NCI-H2196 (cell line): ENCODE results near the gene ATG16L1.

Experiments
- DNase-seq: peaks from one replicate; lab custom pipeline; 2025; ENCODE audit not compliant: unreplicated experiment; lab: John Stamatoyannopoulos, UW

The ATG16L1 gene

DNA sequence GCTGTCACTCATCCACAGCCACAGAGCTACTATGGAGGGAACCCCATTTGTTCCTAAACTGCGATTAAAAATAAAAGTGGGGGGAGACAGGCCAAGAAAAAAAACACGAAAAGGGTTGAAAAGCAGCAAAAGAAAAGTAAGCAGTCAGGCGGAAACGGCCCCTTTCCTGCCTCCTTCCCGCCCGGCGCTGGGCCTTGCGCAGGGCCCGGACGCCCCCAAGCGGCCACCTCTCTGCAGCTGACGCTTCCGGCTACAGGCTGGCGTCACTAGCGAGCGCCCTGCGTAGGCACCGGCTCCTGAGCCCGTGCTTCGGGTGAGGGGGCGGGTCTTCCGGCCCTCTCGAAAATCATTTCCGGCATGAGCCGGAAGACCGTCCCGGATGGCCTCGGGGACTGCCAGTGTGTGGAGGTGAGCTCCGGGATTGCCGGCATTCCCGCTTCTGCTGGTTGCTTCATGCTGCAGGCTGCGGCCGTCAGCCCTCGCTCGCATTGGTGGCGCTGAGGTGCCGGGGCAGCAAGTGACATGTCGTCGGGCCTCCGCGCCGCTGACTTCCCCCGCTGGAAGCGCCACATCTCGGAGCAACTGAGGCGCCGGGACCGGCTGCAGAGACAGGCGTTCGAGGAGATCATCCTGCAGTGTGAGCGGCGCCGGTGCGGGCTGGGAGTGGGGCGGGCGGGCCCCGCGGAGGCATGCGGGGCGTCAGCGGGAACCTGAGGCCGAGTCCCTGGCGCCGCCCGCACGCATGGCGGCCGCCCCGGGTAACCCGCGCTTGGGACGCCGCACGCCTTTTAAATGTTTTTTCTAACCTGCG, at the start of gene ATG16L1:
Gene ATG16L1 (plus strand): TSS at position 368 of the 811 bp plus-strand sequence. CDS start 155 bp downstream, at position 523.
- peak; percentile 97 for DNase-seq

DNA sequence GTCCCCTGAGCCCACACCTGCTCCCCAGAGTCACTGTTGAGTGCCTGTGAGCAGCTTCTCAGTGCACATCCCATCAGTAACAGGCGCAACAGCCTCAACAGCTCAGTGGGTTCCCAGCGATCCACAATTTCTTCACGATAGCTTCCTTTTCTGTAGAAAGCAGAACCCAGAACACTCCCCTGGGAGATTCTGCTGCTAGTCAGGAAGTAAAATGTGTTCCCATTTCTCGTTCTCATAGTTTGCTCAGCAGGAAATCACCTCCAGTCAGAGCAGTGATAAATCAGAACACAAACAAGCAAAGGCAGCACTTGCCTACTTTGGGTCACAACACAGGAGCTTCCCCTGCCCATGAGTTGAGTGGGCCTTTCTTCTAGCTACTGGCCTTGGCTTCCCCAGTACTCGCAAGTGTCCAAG, 48.9 kb upstream of the ATG16L1 start:
- DNase-seq = no peak

DNA sequence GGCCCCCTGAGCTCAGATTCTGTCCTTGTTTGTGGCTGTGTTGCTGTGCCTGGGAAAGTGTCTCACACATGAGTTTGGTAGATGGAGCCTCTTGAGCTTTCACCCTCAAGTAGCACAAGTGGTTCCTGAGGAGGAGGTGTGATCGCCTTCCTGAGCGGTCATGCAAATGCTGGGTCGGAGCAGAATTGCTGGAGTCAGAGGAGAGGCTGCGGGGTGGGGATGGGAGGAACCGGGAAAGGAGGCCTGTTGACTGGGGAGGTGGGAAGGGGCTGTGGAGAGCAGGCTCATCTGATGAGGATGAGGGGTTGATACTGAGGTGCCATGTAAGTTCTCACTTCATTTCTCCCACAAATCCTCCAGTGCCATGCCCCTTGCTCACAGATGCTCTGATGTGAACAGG, 48.4 kb upstream of the ATG16L1 start:
- no peak for DNase-seq

DNA sequence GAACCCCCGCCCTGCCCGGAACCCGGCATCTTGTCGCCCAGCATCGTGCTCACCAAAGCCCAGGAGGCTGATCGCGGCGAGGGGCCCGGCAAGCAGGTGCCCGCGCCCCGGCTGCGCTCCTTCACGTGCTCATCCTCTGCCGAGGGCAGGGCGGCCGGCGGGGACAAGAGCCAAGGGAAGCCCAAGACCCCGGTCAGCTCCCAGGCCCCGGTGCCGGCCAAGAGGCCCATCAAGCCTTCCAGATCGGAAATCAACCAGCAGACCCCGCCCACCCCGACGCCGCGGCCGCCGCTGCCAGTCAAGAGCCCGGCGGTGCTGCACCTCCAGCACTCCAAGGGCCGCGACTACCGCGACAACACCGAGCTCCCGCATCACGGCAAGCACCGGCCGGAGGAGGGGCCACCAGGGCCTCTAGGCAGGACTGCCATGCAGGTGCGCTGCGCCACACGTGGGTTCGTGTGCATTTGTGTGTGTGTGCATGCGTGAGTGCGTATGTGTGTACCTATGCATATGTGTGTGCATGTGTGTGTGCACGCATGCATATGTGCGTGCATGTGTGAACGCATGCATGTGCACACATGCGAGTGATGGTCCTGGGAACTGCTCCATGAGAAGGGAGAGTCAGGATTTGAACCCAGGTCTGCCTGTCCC, 47.1 kb upstream of the ATG16L1 start:
- DNase-seq = no peak

DNA sequence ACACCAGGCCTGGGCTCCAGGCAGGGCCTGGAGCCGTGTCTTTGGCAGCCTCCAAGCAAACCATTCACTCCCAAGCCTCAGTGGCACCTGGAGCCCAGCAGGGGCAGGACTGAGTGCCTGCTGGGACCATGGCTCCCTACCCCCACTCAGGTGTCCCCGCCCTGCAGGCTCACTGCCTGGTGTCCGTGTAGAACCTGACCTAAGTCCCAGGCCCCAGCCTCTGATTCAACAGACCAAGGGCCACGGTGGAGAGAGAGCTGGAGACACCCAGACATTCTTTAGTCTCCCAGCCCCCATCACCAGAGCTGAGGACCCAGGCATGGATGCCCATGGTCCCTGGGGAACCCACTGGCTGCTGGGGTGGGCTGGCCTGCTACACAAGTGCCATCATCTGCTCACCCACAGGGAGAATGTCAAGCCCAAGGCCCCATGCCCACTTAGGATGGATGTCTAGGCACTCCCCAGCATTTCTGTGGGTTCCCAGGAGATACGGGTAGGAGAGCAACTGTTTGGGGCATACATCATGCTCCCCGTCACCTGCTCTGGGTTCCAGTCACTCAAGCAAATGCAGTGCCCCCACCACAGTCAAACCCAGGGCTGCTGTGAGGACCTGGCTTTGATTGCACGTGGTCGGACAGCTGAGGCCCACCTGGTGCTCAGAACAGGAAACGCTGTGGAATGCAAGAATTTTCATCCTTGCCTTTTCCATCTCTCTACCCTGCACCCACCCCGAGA, 42.9 kb upstream of the ATG16L1 start:
- DNase-seq = no peak

DNA sequence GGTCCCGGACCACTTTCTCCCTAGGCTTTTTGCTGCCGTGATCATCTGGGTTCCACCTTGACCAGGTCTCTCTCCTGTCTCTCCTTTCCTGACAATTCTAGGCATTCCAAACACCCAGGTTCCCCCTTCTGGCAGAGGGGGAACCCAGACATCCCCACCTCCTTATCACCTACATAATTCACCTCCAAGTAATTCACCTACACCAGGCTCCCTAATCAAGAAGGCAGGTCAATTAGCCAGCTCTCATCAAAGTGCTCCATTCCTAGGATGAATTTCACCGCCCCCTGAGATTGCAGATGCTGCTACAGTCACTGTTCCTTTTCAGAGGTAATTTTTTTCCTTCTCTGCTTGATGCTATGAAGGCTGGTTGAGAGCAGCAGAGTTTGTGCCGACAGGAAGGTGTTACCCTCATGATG, 42.3 kb upstream of the ATG16L1 start:
- DNase-seq = no peak

DNA sequence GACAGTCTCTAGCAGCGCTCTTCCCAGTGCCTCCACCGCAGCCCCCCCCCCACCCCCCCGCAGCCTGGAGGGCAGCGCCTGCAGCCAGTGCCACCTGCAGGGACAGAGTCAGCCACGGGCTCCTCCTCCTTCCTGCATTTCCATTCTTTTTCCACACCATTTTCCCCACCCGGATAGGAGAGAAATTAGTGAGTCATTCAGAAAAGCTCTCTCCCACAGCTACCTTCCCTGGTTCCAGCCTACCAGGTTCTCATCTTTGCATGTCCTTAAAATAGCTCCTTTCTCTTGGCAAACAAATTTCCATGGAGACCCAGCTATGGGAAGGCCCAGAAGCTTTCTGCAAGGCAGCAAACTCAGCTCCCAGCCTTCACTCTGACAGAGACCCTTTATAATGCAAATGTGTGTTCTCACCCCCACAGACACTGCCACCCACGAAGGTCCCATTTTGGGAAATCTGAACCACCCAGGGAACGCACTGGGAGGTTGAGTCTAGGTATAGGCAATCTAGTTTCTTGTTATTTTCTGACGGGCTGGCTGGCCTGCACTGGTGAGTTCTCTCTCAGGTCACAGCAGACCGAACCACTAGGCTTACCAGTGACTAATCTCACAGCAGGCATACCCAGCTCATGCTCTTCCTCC, 41.8 kb upstream of the ATG16L1 start:
- DNase-seq = no peak

DNA sequence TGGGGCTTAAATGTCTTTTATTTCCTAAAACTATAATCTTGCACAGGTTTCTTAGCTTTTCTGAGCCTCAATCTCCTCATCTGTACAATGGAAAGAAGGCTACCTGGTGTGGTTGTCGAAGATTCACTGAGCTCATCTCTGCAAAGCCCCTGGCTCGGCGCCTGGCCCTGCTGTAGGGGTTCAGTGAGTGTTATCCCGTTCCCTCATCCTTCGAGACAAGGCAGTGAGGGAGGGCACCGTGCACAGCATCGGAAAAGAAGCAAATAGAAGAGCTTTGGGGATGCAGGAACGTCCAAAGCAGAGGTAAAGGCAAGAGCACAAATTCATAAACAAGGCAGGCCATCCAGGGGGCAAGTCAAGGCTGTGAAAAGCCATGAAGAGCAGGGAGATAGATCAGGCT, 41.2 kb upstream of the ATG16L1 start:
- DNase-seq = no peak

DNA sequence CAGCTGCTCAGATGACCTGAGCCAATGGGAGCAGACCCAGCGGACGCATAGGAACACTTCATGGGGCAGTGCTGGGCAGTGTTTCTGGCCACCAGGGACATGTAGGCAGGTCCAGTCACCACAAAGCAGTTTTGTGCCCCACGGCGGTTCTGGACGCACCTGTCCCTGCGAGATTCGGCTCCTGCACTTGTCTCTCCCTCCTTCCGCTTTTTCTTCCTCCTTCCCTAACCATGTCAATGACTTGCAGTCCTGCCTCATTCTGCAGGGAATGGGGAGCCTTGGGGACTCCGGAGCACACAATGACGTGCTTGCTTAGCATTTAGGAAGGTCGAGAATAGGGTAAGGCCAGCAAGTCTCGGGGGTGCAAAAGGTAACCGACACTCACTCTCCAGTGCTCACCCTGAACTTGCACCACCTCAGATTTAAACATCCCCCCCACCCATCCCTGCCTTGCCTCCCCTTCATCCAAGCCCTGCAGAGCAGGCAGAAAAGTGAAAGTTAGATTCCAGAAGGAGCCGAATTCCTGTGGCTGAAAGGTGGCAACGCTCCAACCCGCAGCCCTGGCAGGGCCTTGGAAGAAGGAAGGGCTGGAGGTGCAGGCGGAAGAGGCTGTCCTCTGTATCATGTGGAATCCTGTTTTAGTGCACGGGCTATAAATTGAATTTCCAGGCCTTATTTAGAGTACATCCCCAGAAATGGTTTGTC, 40.5 kb upstream of the ATG16L1 start:
- peak; percentile 64 for DNase-seq

DNA sequence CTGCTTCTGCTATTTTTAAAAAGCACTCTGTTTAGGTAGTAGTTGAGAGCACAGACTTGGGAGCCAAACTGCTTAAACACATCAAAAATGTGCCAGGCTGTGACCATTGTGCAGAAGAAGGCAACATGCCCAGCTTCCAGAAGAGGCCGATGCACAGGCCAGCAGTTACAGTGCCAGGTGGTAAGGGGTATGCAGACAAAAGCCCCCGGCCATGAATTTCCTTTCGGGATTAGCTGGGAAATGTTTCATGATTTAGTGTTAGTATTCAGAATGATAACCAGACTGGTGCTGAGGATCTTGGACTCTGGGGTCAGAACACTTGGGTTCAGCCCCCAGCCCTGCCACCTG, 40.0 kb upstream of the ATG16L1 start:
- no peak for DNase-seq

DNA sequence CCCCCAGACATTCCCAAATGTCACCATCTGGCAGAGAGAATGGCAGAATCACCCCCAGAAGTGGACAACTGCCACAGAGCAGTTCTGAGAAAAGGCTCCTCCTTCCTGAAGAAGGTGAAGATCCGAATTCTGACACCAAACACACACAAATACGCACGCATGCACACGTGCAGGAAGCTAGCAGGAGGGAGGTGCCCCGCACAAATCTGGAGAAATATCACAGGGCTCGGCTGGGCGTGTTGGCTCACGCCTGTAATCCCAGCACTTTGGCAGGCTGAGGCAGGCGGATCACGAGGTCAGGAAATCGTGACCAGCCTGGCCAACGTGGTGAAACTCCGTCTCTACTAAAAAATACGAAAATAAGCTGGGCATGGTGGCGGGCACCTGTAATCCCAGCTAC, 38.5 kb upstream of the ATG16L1 start:
- no peak for DNase-seq

DNA sequence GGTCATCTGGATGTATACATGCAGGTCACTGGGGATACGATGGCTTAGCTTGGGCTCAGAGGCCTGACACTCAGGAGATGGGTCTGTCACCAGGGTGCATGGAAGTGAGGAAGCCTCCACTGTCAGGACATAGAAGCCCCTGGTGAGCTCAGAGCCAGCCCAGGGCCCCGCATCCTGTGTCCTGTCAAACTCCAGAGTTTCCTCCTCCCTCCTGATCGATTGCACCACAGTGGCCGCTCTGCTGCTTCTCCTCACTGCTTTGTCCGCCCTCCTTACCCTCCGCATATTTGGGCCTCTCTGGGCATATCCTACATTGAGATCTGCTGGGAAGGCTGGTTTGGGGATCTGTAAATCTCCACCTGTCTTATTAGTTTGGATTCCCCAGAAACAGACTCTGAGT, 37.5 kb upstream of the ATG16L1 start:
- DNase-seq = no peak

DNA sequence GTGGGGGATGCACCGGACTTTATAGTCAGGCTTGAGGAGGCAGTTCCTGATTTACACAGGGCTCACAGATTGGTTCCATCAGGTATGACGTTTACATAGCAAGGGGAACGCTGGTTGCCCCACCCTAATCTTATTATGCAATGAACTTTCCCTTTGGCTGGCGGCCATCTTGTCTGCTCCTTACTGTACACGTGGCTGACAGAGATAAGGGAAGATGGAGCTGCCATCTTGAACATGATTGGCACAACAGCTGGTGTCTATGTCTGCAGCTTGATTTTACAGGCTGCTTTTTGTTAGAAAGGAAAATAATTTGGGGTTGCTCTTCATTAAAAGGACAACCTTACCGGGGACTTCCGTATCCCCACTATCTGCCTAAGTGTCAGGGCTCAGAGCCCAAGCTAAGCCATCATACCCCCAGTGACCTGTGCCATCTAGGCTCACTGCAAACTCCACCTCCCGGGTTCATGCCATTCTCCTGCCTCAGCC, 33.5 kb upstream of the ATG16L1 start:
- DNase-seq = no peak

DNA sequence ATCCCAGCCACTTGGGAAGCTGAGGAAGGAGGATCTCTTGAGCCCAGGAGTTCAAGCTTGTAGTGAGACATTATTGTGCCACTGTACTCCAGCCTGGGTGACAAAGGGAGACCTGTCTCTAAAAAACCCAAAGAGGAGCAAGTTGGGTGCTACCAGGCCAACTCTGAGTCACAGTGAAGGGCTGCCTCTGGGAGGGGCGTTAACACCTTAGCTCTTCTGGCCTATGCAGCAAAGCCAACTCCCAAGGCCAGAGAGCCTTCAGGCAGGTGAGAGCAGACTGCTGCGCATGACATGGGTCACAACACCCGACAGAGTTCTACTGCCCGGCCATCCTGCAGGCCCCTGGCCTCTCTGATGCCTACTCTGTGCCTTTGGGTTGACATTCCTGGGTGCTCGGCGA, 32.6 kb upstream of the ATG16L1 start:
- DNase-seq = no peak

DNA sequence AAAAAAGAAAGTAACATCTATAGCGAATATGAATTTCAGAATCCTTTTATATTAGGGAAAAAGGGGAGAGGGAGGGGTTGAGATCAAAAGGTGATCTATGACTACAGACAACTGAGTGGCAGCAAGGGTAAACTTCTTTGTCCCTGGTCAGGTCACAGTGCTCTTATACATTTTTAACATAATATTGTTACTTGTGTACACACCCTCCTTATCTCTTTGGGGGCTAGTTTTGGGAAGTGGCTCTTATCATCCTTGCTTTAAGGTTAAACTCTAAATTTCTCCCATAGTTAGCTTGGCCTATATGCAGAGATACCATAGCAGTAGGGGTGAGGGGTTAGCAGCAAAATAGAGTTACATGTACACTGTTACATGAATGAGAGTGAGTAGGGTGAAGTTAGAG, 31.6 kb upstream of the ATG16L1 start:
- DNase-seq = no peak

DNA sequence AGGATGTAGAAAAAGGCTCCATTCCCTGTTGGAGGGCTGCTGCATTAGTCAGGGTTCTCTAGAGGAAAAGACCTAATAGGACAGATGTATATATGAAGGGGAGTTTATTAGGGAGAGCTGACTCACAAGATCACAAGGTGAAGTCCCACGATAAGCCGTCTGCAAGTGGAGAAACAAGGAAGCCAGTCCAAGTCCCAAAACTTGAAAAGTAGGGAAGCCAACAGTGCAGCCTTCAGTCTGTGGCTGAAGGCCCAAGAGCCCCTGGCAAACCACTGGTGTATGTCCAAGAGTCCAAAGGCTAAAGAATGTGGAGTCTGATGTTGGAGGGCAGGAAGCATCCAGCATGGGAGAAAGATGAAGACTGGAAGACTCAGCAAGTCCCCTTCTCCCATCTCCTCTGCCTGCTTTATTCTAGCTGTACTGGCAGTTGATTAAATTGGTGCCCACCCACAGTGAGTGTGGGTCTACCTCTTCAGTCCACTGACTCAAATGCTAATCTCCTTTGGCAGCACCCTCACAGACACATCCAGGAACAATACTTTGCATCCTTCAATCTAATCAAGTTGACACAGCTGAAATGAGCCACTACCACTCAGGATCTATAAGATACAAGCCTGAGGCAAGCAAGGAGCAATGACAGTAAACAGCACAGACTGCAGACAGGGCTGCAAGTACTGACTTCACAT, 30.0 kb upstream of the ATG16L1 start:
- no peak for DNase-seq

DNA sequence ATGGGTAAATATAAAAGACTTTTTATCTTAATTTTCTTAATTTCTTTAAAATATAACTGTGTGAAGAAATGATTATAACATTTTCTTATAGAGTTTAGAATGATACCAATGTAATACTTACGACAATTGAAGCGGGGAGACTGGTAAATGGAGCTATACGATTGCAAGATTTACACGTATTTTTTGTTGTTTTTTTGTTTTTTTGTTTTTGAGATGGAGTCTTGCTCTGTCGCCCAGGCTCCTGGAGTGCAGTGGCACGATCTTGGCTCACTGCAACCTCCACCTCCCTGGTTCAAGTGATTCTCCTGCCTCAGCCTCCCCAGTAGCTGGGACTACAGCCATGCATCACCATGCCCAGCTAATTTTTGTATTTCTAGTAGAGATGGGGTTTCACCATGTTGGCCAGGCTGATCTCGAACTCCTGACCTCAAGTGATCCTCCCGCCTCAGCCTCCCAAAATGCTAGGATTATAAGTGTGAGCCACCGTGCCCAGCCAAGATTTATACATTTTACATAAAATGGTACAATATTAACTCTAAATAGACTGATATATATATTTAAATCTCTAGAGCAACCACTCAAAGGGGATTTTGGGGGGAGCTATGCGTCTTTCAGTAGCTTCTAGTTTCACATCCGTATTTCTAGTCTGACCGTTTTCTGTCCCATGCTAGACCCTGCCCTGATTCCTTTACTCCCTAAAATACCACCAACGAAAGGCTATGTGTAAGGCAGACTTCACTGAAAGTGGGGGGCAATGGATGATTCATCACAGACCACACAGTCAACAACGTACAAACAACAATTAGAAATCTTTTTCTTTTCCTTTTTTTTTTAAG, 28.2 kb upstream of the ATG16L1 start:
- DNase-seq = no peak

DNA sequence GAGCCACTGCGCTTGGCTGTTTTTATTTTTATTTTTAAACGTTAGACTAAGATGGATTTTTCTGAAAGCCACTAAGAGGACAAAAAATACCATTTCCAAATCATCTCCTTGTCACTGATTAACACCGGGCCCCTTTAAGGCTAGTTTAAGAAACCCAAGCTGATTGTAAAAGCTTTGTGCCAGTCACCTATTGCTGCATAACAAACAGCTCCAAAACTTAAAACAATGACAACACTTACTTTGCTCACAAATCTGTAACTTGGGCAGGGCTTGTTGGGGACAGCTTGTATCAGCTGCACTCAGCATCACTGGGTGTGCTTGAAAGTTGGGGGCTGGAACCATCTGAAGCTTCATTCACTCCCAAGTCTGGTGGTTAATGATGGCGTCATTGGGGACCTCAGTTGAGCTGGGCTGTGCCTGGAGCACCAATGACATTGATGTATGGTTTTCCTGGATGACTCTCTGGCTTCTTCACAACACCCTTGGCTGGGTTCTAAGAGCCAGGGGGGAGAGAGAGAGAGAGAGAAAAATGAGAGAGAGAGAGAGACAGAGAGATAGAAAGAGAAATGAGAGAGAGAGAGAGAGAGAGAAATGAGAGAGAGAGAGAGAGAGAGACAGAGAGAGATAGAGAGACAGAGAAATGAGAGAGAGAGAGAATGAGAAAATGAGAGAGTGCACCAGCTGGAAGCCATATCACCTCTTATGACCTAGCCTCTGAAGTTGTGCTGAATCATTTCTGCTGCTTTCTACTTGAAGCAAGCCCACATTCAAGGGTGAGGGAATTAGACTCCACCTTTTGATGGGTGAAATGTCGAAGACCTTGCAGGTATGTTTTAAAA, 26.0 kb upstream of the ATG16L1 start:
- no peak for DNase-seq
